Activated T-helper 17 cell treated with anti-CD3 and anti-CD28 coated beads, Interleukin-2, amount 50 U/mL, for 72 hours (primary cell): ENCODE data around the gene CREB3L1. TPM values are rescaled to one million over a fixed set of nuclear protein-coding genes. Genes with fewer than 3 reads are reported as not detected.

ENCODE experiments used
- ATAC-seq: fragments of 150-1000 bp; cut with Tn5 transposase; replicated peaks from 2 replicates; pipeline ENCODE4 v1.10.0; 2021; ENCODE audit warnings: mild to moderate bottlenecking, moderate library complexity
- H3K27ac Mint-ChIP-seq: one replicate; pipeline ENCODE4 v1.8.0; 2022; ENCODE audit warnings: mixed read lengths
- H3K27me3 Mint-ChIP-seq: one replicate; pipeline ENCODE4 v1.8.0; 2022; ENCODE audit warnings: mixed read lengths
- H3K36me3 Mint-ChIP-seq: one replicate; pipeline ENCODE4 v1.8.0; 2022; ENCODE audit warnings: low read depth, mild to moderate bottlenecking, mixed read lengths
- H3K4me1 Mint-ChIP-seq: one replicate; pipeline ENCODE4 v1.8.0; 2022; ENCODE audit warnings: mixed read lengths
- H3K4me3 Mint-ChIP-seq: one replicate; pipeline ENCODE4 v1.8.0; 2022; ENCODE audit warnings: mild to moderate bottlenecking, mixed read lengths
- H3K9me3 Mint-ChIP-seq: one replicate; pipeline ENCODE4 v1.8.0; 2022; ENCODE audit warnings: mixed read lengths
- total RNA-seq, 2 donors: library from RNA; stranded (reverse); gene quantifications; one replicate each; pipeline ENCODE4 v1.2.3, GENCODE V29; 2022

Gene CREB3L1
- total RNA-seq, 2 donors from 2014 or later, result not detected

DNA sequence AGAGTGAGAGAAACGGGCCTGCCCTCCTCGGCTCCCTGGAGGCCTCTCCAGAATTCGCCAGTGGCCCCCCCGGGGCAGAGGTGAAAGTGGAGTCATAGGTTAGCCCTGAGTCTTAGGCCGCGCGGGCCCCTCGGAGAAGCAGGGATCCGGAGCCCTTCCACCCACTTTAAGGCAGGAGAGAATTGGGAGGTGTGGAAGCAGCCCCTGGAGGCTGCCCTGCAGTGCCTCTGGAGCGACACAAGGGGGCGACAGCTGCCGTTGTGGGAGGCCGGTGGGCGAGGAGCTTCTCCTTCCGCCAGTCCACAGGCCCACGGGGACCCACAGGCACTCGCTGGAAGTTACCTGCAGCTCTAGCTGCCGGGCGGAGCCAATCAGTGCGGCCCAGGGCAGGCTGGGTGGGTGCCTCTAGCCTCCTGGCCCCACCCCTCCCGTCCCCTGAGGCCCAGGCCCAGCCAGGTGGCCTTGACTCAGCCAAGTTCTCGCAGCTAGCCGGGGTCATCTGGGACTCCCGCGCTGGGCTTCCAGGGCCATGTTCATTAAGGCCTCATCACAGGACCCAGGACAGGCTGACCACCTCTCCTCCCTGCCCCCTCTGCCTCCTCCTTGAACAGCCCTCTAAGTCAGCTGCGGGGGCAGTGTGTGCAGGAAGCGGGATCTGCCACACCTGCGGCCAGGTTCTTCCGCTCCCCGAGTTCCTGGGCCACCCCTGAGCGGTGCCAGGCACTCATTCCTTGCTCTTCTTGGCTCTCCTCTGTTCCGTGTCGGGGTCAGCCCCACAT lies 74.8 kb downstream of the CREB3L1 start:
- H3K9me3 Mint-ChIP-seq, result no peaks in the 10 kb centered on the region
- H3K27me3 Mint-ChIP-seq, result no peaks in the 10 kb centered on the region
- peaks cover 9% of the 10 kb centered on the region for H3K36me3 Mint-ChIP-seq
- peak; percentile 41 for ATAC-seq
- peaks cover 52% of the 10 kb centered on the region for H3K4me1 Mint-ChIP-seq
- H3K27ac Mint-ChIP-seq, result peak overlapping the region; percentile 93
- peak overlapping the region; percentile 92 for H3K4me3 Mint-ChIP-seq

DNA sequence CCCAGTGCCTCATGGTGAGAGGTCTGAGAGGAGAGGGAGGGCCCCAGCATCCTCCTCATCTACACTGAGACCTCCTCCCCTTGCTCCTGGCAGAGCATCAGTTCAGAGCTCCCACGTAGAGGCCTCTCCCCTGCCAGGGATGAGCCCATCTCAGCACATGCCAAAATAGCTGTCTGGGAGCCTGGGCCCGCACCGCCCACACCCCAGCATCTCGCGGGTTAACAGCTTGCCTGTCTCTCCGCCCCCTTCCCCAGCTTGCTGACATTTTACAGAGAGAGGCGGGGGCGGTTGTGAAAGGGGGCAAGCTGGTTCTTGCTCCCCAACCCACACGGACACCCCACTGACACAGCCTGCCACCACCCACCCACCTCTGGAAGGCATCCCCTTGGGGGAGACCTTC lies 76.2 kb downstream of the CREB3L1 start:
- H3K9me3 Mint-ChIP-seq, result no peaks in the 10 kb centered on the region
- peaks cover 9% of the 10 kb centered on the region for H3K36me3 Mint-ChIP-seq
- H3K27me3 Mint-ChIP-seq, result no peaks in the 10 kb centered on the region
- peak overlapping the region; percentile 92 for H3K4me3 Mint-ChIP-seq
- peak overlapping the region; percentile 93 for H3K27ac Mint-ChIP-seq
- ATAC-seq, result peak; percentile 44
- H3K4me1 Mint-ChIP-seq, result peaks cover 56% of the 10 kb centered on the region

DNA sequence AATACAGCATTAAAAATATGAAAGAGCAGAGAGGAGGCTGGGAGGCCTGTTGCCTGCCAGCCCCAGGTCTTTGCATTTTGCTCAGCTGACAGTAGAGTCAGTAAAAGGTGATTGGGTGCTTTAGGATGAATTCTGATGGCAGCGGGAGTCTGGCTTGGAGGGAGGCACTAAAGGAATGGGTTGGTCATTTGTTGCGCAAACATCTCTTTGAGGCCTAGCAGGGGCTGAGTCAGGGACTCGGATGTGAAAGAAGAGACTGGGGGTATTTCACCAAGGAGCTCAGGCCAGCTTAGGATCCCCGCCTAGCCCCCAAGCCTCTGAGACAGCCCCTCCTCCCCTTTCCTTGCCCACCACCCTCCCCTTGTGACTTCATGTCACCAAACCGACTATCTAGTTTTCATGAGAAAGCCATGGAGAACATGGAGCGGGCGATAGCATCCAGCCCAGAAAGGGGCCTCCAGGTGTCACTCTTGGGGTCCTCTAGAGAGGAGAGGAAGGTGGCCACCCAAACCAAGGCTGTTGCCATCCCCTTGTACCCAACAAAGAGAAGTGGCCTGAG lies 79.5 kb downstream of the CREB3L1 start:
- H3K9me3 Mint-ChIP-seq, result no peaks in the 10 kb centered on the region
- H3K27me3 Mint-ChIP-seq, result no peaks in the 10 kb centered on the region
- peak overlapping the region; percentile 84 for H3K27ac Mint-ChIP-seq
- peaks cover 9% of the 10 kb centered on the region for H3K36me3 Mint-ChIP-seq
- H3K4me3 Mint-ChIP-seq, result peak overlapping the region; percentile 61
- no peak for ATAC-seq
- peaks cover 33% of the 10 kb centered on the region for H3K4me1 Mint-ChIP-seq

DNA sequence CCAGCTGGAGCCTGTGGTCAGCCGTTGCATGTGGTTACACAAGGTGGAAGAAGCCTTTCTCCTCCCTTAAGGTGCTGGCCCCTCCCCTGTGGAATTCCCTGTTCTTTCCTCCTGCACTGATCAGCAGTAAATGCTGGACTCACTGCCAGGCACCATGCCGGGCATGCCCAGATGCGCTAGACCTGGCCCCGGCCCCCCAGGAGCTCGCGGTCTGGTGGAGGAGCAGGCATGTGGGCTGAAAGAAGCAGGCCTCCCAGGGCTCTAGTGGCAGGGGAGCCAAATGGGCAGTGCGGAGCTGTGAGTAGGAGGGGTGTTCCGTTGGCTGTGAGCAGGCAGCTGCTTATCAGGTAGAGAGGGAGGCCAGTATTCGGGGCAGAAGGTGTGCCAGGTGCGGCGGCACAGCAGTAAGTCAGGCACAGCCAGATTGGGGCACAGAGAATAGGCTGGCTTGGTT lies 80.0 kb downstream of the CREB3L1 start:
- H3K4me3 Mint-ChIP-seq, result peak overlapping the region; percentile 61
- H3K36me3 Mint-ChIP-seq, result peaks cover 9% of the 10 kb centered on the region
- peaks cover 32% of the 10 kb centered on the region for H3K4me1 Mint-ChIP-seq
- H3K27ac Mint-ChIP-seq, result peak overlapping the region; percentile 84
- H3K9me3 Mint-ChIP-seq, result no peaks in the 10 kb centered on the region
- H3K27me3 Mint-ChIP-seq, result no peaks in the 10 kb centered on the region
- ATAC-seq, result no peak

GRCh38 chr11:46359953-46360352 lies 82.5 kb downstream of the CREB3L1 start:
- no peaks in the 10 kb centered on the region for H3K27me3 Mint-ChIP-seq
- peaks cover 22% of the 10 kb centered on the region for H3K4me1 Mint-ChIP-seq
- peak overlapping the region; percentile 92 for H3K4me3 Mint-ChIP-seq
- peaks cover 6% of the 10 kb centered on the region for H3K36me3 Mint-ChIP-seq
- ATAC-seq, result no peak
- peak overlapping the region; percentile 94 for H3K27ac Mint-ChIP-seq
- no peaks in the 10 kb centered on the region for H3K9me3 Mint-ChIP-seq

DNA sequence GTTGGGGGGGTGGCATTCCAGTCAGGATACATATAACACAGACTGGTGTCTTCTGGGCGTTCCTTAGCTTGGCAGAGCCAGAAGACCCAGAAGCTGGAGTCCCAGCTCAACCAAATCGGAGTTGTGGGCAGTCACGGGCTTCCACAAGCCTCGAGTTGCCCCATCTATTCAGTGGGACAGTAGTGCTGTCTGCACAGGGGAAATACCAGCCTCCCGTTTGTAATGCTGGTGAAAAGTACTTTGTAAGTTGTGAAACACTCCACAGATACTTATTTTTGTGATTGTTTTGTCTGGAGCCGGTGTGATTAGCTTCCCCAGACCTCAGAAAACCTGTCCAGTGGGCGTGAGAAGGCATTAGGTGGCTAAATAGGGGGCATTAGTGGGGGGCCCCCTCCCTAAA lies 83.4 kb downstream of the CREB3L1 start:
- Mint-ChIP-seq H3K9me3 (no peaks in the 10 kb centered on the region), H3K4me3 (peak overlapping the region; percentile 92), H3K36me3 (peaks cover 6% of the 10 kb centered on the region), H3K27ac (peak overlapping the region; percentile 94), H3K4me1 (peaks cover 24% of the 10 kb centered on the region), H3K27me3 (no peaks in the 10 kb centered on the region)
- ATAC-seq, result peak; percentile 56

DNA sequence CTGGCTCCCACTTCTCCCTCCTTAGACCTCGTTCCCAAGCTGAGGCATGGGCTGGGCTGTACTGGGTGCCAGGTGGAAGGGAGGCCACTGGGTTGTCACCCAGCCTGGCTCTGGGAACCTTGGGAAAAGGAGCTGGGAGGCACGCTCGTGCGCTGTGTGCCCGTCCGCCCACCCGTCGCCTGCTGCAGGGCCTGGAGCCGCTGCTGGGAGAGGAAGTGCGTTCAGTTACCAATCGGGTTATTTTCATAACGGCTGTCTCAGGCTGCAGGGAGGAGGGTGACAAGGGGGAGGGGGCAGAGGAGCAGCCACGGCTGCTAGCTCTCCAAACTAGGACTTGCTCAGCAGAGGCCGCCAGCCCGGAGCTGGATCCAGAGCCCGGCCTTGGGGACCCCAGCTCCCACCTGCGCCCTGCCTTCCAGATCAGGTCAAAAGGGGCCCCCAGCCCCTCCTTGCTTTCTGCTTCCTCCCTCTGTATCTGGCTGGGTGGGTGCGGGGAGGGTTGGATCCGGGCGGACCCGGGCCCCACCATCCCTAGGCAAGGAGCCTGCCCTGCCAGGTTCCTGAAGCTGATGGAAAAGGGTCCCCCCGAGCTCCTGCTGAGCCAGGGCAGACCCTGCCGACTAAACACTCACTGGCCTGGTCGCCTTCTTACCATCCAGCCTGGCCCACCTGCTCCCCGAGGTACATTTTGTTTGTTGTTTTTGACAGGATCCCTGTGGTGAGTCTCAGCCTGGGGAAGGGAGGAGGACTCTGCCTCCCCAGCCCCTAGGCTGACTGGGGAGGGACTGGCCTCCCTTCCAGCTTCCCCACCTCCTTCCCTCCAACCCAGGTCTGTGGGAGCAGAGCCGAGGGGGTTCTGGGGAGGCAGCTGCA lies 84.1 kb downstream of the CREB3L1 start:
- no peaks in the 10 kb centered on the region for H3K27me3 Mint-ChIP-seq
- H3K4me3 Mint-ChIP-seq, result peak overlapping the region; percentile 92
- H3K4me1 Mint-ChIP-seq, result peaks cover 19% of the 10 kb centered on the region
- ATAC-seq, result peak; percentile 96
- H3K27ac Mint-ChIP-seq, result peak overlapping the region; percentile 94
- H3K36me3 Mint-ChIP-seq, result peaks cover 5% of the 10 kb centered on the region
- H3K9me3 Mint-ChIP-seq, result no peaks in the 10 kb centered on the region

- Mint-ChIP-seq H3K4me1 (peaks cover 14% of the 10 kb centered on the region), H3K27ac (peak overlapping the region; percentile 94), H3K27me3 (no peaks in the 10 kb centered on the region), H3K4me3 (peak overlapping the region; percentile 92), H3K9me3 (no peaks in the 10 kb centered on the region), H3K36me3 (peaks cover 4% of the 10 kb centered on the region)
- ATAC-seq, result no peak
Measured at GRCh38 chr11:46362156-46363030, 84.9 kb downstream of the CREB3L1 start.

- Mint-ChIP-seq H3K4me1 (peaks cover 10% of the 10 kb centered on the region), H3K9me3 (no peaks in the 10 kb centered on the region), H3K27me3 (no peaks in the 10 kb centered on the region), H3K27ac (peak overlapping the region; percentile 94), H3K4me3 (peak overlapping the region; percentile 92), H3K36me3 (peaks cover 9% of the 10 kb centered on the region)
- ATAC-seq, result no peak
Measured at GRCh38 chr11:46363031-46363407, 85.6 kb downstream of the CREB3L1 start.

DNA sequence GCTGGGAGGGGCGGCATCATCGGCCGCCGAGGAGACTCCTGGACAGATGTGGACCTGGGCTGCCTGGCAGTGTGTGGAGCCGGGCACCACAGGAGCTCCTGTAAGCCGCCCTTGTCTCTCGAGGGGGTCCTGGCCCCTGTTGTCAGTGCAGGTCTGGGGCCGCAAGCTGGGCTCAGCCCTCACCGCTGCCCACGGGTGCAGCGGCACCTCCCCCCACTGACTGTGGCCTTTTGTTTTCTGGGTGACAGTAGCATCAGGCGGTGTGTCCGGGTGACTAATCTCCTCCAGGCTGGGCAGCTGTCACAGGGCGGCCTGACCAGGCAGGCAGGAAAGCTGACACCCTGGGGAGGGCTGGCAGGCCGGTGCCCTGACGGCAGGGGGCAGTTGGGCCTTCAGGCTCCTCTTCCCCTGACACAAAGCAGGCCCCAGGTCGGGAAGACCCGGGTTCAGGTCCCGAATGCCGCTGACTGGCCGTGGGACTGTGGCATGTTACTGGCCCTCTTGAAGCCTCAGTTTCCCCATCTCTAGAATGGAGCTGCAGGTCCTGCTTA lies 86.1 kb downstream of the CREB3L1 start:
- H3K27me3 Mint-ChIP-seq, result no peaks in the 10 kb centered on the region
- no peaks in the 10 kb centered on the region for H3K9me3 Mint-ChIP-seq
- H3K4me3 Mint-ChIP-seq, result no peak overlapping the region
- H3K36me3 Mint-ChIP-seq, result peaks cover 13% of the 10 kb centered on the region
- H3K4me1 Mint-ChIP-seq, result peaks cover 10% of the 10 kb centered on the region
- ATAC-seq, result no peak
- peak overlapping the region; percentile 26 for H3K27ac Mint-ChIP-seq

- no peaks in the 10 kb centered on the region for H3K9me3 Mint-ChIP-seq
- H3K27me3 Mint-ChIP-seq, result no peaks in the 10 kb centered on the region
- peak overlapping the region; percentile 26 for H3K27ac Mint-ChIP-seq
- H3K4me3 Mint-ChIP-seq, result no peak overlapping the region
- peaks cover 10% of the 10 kb centered on the region for H3K4me1 Mint-ChIP-seq
- H3K36me3 Mint-ChIP-seq, result peaks cover 19% of the 10 kb centered on the region
- ATAC-seq, result no peak
Measured at GRCh38 chr11:46364056-46364455, 86.6 kb downstream of the CREB3L1 start.

DNA sequence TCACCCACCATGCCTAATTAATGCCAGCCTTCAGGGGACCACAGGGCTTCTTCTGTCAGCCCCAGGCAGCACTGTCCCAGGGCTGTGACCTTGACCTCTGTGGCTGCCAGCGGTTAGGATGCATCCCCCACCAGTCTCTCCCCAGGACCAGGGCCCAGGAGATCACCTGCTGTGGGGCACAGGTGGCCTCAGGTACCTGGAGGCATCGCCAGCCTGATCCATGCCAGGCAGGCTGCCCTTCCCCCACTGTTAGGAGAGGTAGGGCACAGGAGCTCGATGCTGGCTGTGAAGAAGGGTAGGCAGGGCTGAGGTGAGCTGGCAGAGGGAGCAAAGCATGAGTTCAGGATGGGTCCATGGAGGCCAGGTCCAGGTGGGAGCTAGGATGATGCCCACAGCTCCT lies 87.3 kb downstream of the CREB3L1 start:
- Mint-ChIP-seq H3K36me3 (peaks cover 26% of the 10 kb centered on the region), H3K27me3 (no peaks in the 10 kb centered on the region), H3K4me1 (peaks cover 10% of the 10 kb centered on the region), H3K27ac (peak overlapping the region; percentile 26), H3K9me3 (no peaks in the 10 kb centered on the region), H3K4me3 (no peak overlapping the region)
- no peak for ATAC-seq

DNA sequence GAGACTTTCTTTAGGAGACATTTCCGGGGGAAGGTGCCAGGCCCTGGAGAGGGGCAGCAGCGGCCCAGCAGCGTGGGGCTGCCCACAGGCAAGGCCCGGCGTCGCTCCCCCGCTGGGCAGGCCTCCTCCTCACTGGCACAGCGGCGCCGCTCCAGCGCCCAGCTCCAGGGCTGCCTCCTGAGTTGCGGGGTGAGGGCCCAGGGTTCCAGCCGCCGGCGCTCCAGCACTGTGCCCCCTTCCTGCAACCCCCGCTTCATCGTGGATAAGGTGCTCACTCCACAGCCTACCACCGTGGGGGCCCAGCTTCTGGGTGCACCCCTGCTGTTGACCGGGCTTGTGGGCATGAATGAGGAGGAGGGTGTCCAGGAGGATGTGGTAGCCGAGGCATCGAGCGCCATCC lies 88.8 kb downstream of the CREB3L1 start:
- no peak overlapping the region for H3K27ac Mint-ChIP-seq
- no peaks in the 10 kb centered on the region for H3K9me3 Mint-ChIP-seq
- ATAC-seq, result no peak
- H3K4me3 Mint-ChIP-seq, result no peak overlapping the region
- no peaks in the 10 kb centered on the region for H3K27me3 Mint-ChIP-seq
- peaks cover 10% of the 10 kb centered on the region for H3K4me1 Mint-ChIP-seq
- peaks cover 35% of the 10 kb centered on the region for H3K36me3 Mint-ChIP-seq
